GM23338 (cell line): Measurements from ENCODE around the gene TCF12. TPM values are rescaled to one million over a fixed set of nuclear protein-coding genes. Genes with fewer than 3 reads are reported as not detected.

Experiments used
- ATAC-seq: fragments of 200-7000 bp; cut with Tn5 transposase; 3 replicates; pipeline ENCODE4 v1.9.1; 2020
- DNase-seq: peaks from one replicate; pipeline ENCODE4 v3.0.0-alpha.2; 2015; ENCODE audit warnings: low spot score
- H2AFZ ChIP-seq: fragments of 200-600 bp; sonication (generic); 2 replicates; pipeline ENCODE4 v1.8.0; 2016; ENCODE audit warnings: antibody characterized with exemption, mild to moderate bottlenecking, moderate library complexity
- H3F3A ChIP-seq: fragments of 200-600 bp; sonication (generic); replicated peaks from 2 replicates; pipeline ENCODE4 v1.8.0; 2017; ENCODE audit warnings: antibody characterized with exemption, mixed run types, low read depth
- H3K27ac ChIP-seq: fragments of 200-600 bp; sonication (generic); 2 replicates; pipeline ENCODE4 v1.6.1; 2016; ENCODE audit warnings: low read depth
- H3K27me3 ChIP-seq: fragments of 200-600 bp; sonication (generic); 2 replicates; pipeline ENCODE4 v1.8.0; 2016; ENCODE audit warnings: mild to moderate bottlenecking, mixed run types, moderate library complexity; ENCODE audit not compliant: insufficient read depth
- H3K36me3 ChIP-seq: fragments of 200-600 bp; sonication (generic); 2 replicates; pipeline ENCODE4 v1.8.0; 2016; ENCODE audit warnings: mild to moderate bottlenecking; ENCODE audit not compliant: insufficient read depth
- H3K4me1 ChIP-seq: fragments of 200-600 bp; sonication (generic); 2 replicates; pipeline ENCODE4 v1.8.0; 2016; ENCODE audit warnings: mild to moderate bottlenecking, moderate library complexity; ENCODE audit not compliant: insufficient read depth
- H3K4me2 ChIP-seq: fragments of 200-600 bp; sonication (generic); 2 replicates; pipeline ENCODE4 v1.7.1; 2017; ENCODE audit warnings: mixed run types
- H3K4me3 ChIP-seq: fragments of 200-600 bp; sonication (generic); 2 replicates; pipeline ENCODE4 v1.6.1; 2016; ENCODE audit warnings: mixed run types
- H3K79me2 ChIP-seq: fragments of 200-600 bp; sonication (generic); replicated peaks from 2 replicates; pipeline ENCODE4 v1.8.0; 2017; ENCODE audit warnings: mild to moderate bottlenecking; ENCODE audit not compliant: insufficient read depth
- H3K9me2 ChIP-seq: fragments of 200-600 bp; sonication (generic); 2 replicates; pipeline ENCODE4 v1.8.0; 2017; ENCODE audit not compliant: insufficient read depth
- H4K20me1 ChIP-seq: fragments of 200-600 bp; sonication (generic); replicated peaks from 2 replicates; pipeline ENCODE4 v1.8.0; 2017; ENCODE audit warnings: mild to moderate bottlenecking; ENCODE audit not compliant: insufficient read depth
- H3K27ac Mint-ChIP-seq: 2 replicates; pipeline ENCODE4 v1.8.0; 2020; ENCODE audit warnings: inconsistent platforms, mild to moderate bottlenecking, moderate library complexity, mixed read lengths
- H3K27me3 Mint-ChIP-seq: 3 replicates; pipeline ENCODE4 v1.8.0; 2022; ENCODE audit warnings: low read depth, mild to moderate bottlenecking, moderate library complexity, mixed read lengths, inconsistent platforms; ENCODE audit not compliant: insufficient read depth, poor library complexity
- H3K36me3 Mint-ChIP-seq: 3 replicates; pipeline ENCODE4 v1.8.0; 2021; ENCODE audit warnings: low read depth, mild to moderate bottlenecking, inconsistent platforms, moderate library complexity, mixed read lengths
- H3K4me1 Mint-ChIP-seq: 3 replicates; pipeline ENCODE4 v1.8.0; 2020; ENCODE audit warnings: mild to moderate bottlenecking, inconsistent platforms, mixed read lengths
- H3K4me3 Mint-ChIP-seq: 3 replicates; pipeline ENCODE4 v1.8.0; 2021; ENCODE audit warnings: moderate library complexity, mild to moderate bottlenecking, inconsistent platforms, mixed read lengths
- H3K9me3 Mint-ChIP-seq: 3 replicates; pipeline ENCODE4 v1.8.0; 2020; ENCODE audit warnings: moderate library complexity, mild to moderate bottlenecking, inconsistent platforms, mixed read lengths
- ETS1 ChIP-seq: IDR thresholded peaks from 2 replicates; pipeline ENCODE4 v1.6.1; 2016; ENCODE audit warnings: antibody characterized with exemption
- EZH2 ChIP-seq: fragments of 200-600 bp; sonication (generic); IDR thresholded peaks from one replicate; pipeline ENCODE4 v1.8.0; 2017; ENCODE audit warnings: antibody characterized with exemption, mild to moderate bottlenecking, low read depth; ENCODE audit not compliant: unreplicated experiment
- JUNB ChIP-seq: IDR thresholded peaks from one replicate; pipeline ENCODE4 v1.6.1; 2016; ENCODE audit warnings: antibody characterized with exemption; ENCODE audit not compliant: unreplicated experiment
- POLR2AphosphoS5 ChIP-seq: IDR thresholded peaks from 2 replicates; pipeline ENCODE4 v1.6.1; 2016; ENCODE audit warnings: antibody characterized with exemption, low read depth
- REST ChIP-seq: IDR thresholded peaks from one replicate; pipeline ENCODE4 v1.6.1; 2018; ENCODE audit warnings: antibody characterized with exemption; ENCODE audit not compliant: unreplicated experiment
- STAT1 ChIP-seq: IDR thresholded peaks from one replicate; pipeline ENCODE4 v1.6.1; 2016; ENCODE audit warnings: antibody characterized with exemption; ENCODE audit not compliant: unreplicated experiment
- ZNF114 ChIP-seq: fragments of 250-450 bp; sonication (Bioruptor Pico); IDR thresholded peaks from 2 replicates; pipeline ENCODE4 v1.5.0; 2020; ENCODE audit warnings: mild to moderate bottlenecking, moderate library complexity
- ZNF331 ChIP-seq: fragments of 250-450 bp; sonication (Bioruptor Pico); IDR thresholded peaks from 2 replicates; pipeline ENCODE4 v1.5.0; 2020; ENCODE audit warnings: low read depth, mild to moderate bottlenecking, moderate library complexity
- polyA plus RNA-seq: library from polyadenylated mRNA; unstranded; fragments of >200 nt; fragmentation: Nextera tagmentation; extraction: Ambion mirVana; gene quantifications from 2 replicates; pipeline ENCODE4 v1.2.1, GENCODE V29; 2016
- total RNA-seq: library from RNA; depleted of rRNA; stranded (reverse); fragments of >200 nt; shearing (Covaris generic); gene quantifications from 2 replicates; pipeline ENCODE4 v1.2.3, GENCODE V29; 2014

The TCF12 gene
- total and polyA plus RNA-seq, 2 experiments from 2014 or later: 27.6 to 104 TPM

- Histone ChIP-seq H3K4me2 (no peak overlapping the region), H3K9me2 (no peaks in the 10 kb centered on the region), H3K27ac (no peak overlapping the region), H3F3A (no peaks in the 10 kb centered on the region), H3K4me3 (no peak overlapping the region), H4K20me1 (no peaks in the 10 kb centered on the region), H3K79me2 (no peaks in the 10 kb centered on the region), H3K4me1 (peaks cover 2% of the 10 kb centered on the region; the same call in 1 of the 2 replicates), H2AFZ (no peak overlapping the region), H3K36me3 (no peaks in the 10 kb centered on the region), H3K27me3 (no peaks in the 10 kb centered on the region)
- H3K27me3 Mint-ChIP-seq: peaks cover 3% of the 10 kb centered on the region
- H3K9me3 Mint-ChIP-seq: no peaks in the 10 kb centered on the region
- ATAC-seq: no peak
- no peaks in the 10 kb centered on the region for H3K36me3 Mint-ChIP-seq
- TF ChIP-seq ZNF331: no peak
- no peak for TF ChIP-seq POLR2AphosphoS5
- no peak for TF ChIP-seq JUNB
- TF ChIP-seq EZH2: no peak
- no peak for TF ChIP-seq ETS1
- no peak for TF ChIP-seq ZNF114
- no peak for TF ChIP-seq STAT1
- H3K4me1 Mint-ChIP-seq: peaks cover 13% of the 10 kb centered on the region; the same call in 2 of the 3 replicates
- peak; percentile 18 for DNase-seq
- no peak overlapping the region for H3K4me3 Mint-ChIP-seq
- H3K27ac Mint-ChIP-seq: no peak overlapping the region
These were observed 47.3 kb upstream of the TCF12 start for GRCh38 chr15:56871185-56871584.

- no peaks in the 10 kb centered on the region for H3K36me3 ChIP-seq
- no peaks in the 10 kb centered on the region for H3K79me2 ChIP-seq
- H3K4me3 ChIP-seq: no peak overlapping the region
- DNase-seq (no peak), ATAC-seq (no peak)
- H3K27me3 Mint-ChIP-seq: peaks cover 3% of the 10 kb centered on the region
- H3K4me1 ChIP-seq: peaks cover 2% of the 10 kb centered on the region; the same call in 1 of the 2 replicates
- H4K20me1 ChIP-seq: no peaks in the 10 kb centered on the region
- H3K36me3 Mint-ChIP-seq: no peaks in the 10 kb centered on the region
- H3K27ac ChIP-seq: no peak overlapping the region
- H3K4me3 Mint-ChIP-seq: no peak overlapping the region
- H3K4me2 ChIP-seq: no peak overlapping the region
- H3K9me3 Mint-ChIP-seq: no peaks in the 10 kb centered on the region
- H3F3A ChIP-seq: no peaks in the 10 kb centered on the region
- H3K4me1 Mint-ChIP-seq: peaks cover 13% of the 10 kb centered on the region; the same call in 2 of the 3 replicates
- no peak overlapping the region for H2AFZ ChIP-seq
- H3K27me3 ChIP-seq: no peaks in the 10 kb centered on the region
- H3K27ac Mint-ChIP-seq: no peak overlapping the region; the same call in 1 of the 2 replicates
- TF ChIP-seq ETS1 (no peak), REST (no peak), JUNB (no peak), EZH2 (no peak), ZNF331 (no peak)
- no peaks in the 10 kb centered on the region for H3K9me2 ChIP-seq
These were observed 46.6 kb upstream of the TCF12 start for GRCh38 chr15:56871867-56872266.
